ENCODE results near the gene CYP2C9. TPM values are rescaled to one million over a fixed set of nuclear protein-coding genes. Genes with fewer than 3 reads are reported as not detected.

Gene CYP2C9
- total RNA-seq, 1 experiment from 2014 or later = not detected

DNA sequence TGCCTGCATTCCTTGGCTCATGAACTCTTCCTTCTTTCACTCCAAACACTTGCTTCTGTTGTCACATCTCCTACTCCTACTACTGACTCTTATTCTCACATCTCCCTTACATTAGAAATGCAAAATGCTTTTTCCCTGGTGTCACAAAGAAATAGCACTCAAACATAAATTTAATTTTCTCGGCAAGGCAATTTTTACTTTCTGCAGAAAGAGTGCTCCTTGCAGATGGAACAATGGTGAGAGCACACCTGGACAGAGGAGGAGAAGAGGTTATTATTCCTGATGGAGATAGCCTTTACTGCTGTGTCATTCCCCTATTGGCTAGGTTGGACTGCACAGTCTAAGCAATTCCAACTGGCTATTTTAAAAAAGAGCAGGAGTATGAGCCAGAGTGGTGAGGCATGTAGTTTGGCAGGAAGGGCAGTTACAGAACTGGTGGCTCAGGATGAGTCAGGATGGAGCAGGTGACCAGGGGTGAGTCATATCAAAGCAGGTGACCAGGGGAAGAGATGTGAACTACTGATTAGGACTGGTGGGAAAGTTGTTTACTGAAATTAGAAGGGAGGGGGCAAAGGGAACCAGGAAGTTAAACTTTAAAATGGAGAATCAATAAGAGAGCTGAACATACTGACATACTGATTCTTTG is 52.9 kb downstream of the CYP2C9 start:
- H3K27me3 ChIP-seq (replicated peaks) = no peaks in the 10 kb centered on the region
- no peaks in the 10 kb centered on the region for H3K36me3 ChIP-seq
- H3K9me3 ChIP-seq (replicated peaks) = peaks cover 7% of the 10 kb centered on the region; the same call in 1 of the 2 replicates
- peaks cover 11% of the 10 kb centered on the region for H3K4me1 ChIP-seq (replicated peaks)
- DNase-seq (ENCODE audit: low read depth in 1 of 2, low spot score in 2 of 2) = no peak
- H3K27ac ChIP-seq = no peak overlapping the region
- no peak overlapping the region for H3K4me3 ChIP-seq

DNA sequence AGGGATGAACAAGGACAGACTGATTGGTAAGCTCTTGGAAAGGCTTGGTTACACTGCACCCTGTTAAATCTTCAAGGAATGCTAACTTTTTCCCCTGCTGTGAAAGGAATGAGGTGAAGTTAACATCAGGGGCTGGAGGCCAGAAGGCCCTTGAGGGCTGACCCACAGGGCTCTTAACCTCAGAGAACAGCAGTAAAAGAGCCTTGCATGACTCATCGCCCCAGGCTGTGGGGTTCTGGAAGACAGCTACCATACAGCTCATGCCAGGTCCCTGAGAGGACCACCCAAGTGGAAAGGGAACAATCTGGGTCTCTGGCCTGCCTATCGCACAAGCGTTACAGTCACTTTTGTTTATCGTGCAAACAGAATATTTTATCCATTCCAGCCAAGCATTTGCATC is 54.4 kb downstream of the CYP2C9 start:
- H3K9me3 ChIP-seq (replicated peaks) = peaks cover 7% of the 10 kb centered on the region; the same call in 1 of the 2 replicates
- peak overlapping the region; percentile 10; the same call in 1 of the 2 replicates for H3K27ac ChIP-seq
- no peaks in the 10 kb centered on the region for H3K36me3 ChIP-seq
- DNase-seq (ENCODE audit: low read depth in 1 of 2, low spot score in 2 of 2) = peak; percentile 87 to 96
- H3K4me1 ChIP-seq (replicated peaks) = peaks cover 11% of the 10 kb centered on the region
- H3K27me3 ChIP-seq (replicated peaks) = no peaks in the 10 kb centered on the region
- no peak overlapping the region for H3K4me3 ChIP-seq

DNA sequence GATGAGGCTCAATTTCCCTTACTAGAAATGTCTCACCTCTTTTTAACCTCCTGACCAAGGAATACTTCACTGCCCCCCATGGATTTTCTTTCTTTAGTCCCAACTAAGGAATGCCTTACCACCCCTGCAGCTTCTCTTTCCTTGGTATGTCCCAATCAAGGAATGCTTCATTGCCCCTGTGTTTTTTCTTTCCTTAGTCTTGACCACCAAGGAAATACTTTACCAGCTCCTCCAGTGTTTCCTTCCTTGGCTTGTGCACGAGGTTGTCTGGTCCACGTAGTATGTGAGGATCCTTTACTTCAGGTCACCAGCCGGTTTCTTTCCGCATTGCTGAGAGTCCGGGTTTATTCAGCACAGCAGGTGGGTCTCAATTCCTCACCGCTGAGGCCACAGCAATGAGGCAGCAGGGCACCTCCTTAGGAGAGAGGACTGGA is 59.3 kb downstream of the CYP2C9 start:
- Histone ChIP-seq H3K9me3 (replicated peaks) (no peaks in the 10 kb centered on the region), H3K27me3 (replicated peaks) (no peaks in the 10 kb centered on the region), H3K36me3 (no peaks in the 10 kb centered on the region), H3K27ac (no peak overlapping the region), H3K4me3 (no peak overlapping the region), H3K4me1 (replicated peaks) (peaks cover 7% of the 10 kb centered on the region)
- DNase-seq (ENCODE audit: low read depth in 1 of 2, low spot score in 2 of 2) = no peak

DNA sequence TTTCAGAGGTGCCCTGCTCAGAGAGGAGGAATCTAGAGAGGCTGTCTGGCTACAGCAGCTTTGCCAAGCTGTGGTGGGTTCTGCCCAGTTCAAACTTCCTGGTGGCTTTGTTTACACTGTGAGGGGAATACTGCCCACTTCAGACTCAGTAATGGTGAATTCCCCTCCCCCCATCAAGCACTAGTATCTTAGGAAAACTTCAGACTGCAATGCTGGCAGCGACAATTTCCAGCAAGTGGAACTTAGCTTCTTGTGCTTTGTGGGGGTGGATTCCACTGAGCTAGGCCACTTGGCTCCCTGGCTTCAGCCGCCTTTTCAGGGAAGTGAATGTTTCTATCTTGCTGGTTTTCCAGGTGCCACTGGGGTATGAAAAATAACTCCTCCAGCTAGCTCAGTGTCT is 88.0 kb downstream of the CYP2C9 start:
- DNase-seq (ENCODE audit: low read depth in 1 of 2, low spot score in 2 of 2) = no peak
- Histone ChIP-seq H3K36me3 (no peaks in the 10 kb centered on the region), H3K4me3 (no peak overlapping the region), H3K4me1 (replicated peaks) (no peaks in the 10 kb centered on the region), H3K27me3 (replicated peaks) (no peaks in the 10 kb centered on the region), H3K27ac (no peak overlapping the region), H3K9me3 (replicated peaks) (no peaks in the 10 kb centered on the region)

DNA sequence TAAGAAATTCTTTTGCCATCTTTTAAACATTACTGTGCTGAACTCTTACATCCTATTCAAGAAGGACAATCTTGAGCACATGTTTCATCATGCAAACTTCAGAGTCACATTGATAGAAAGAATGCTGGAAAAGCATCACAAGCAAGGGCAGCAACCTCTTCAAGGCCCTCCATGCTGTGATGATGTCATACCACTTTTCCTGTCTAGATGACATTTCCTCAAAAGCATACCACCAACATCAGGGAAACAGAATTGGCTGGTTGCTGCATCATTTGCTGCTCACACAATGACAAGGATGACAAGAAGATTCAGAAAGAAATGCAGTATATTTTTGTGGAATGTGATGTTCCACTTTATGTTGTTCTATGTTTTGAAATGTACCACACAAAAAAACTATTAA is 93.2 kb downstream of the CYP2C9 start:
- Histone ChIP-seq H3K27me3 (replicated peaks) (no peaks in the 10 kb centered on the region), H3K9me3 (replicated peaks) (no peaks in the 10 kb centered on the region), H3K4me1 (replicated peaks) (no peaks in the 10 kb centered on the region), H3K36me3 (no peaks in the 10 kb centered on the region), H3K4me3 (no peak overlapping the region), H3K27ac (no peak overlapping the region)
- DNase-seq (ENCODE audit: low read depth in 1 of 2, low spot score in 2 of 2) = no peak

DNA sequence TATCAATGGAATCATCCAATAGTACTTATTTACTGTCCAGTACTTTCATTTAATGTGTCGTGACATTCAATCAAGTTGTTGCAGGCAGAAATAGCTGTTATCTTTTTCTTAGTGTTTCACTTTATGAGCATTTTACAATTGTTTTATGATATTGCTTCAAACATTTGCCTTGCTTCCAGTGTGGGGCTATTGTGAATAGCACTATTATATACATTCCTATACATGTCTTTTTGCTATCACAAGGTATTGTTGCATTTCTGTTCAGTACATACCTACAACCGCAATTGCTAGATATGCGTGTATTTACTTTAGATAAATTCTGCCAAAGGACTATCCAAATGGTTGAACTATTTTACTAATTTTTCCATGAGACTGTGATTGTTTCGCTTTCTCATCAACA is 95.9 kb downstream of the CYP2C9 start:
- H3K27ac ChIP-seq = no peak overlapping the region
- no peaks in the 10 kb centered on the region for H3K27me3 ChIP-seq (replicated peaks)
- H3K4me1 ChIP-seq (replicated peaks) = no peaks in the 10 kb centered on the region
- H3K4me3 ChIP-seq = no peak overlapping the region
- H3K9me3 ChIP-seq (replicated peaks) = no peaks in the 10 kb centered on the region
- H3K36me3 ChIP-seq = no peaks in the 10 kb centered on the region
- no peak for DNase-seq (ENCODE audit: low read depth in 1 of 2, low spot score in 2 of 2)

DNA sequence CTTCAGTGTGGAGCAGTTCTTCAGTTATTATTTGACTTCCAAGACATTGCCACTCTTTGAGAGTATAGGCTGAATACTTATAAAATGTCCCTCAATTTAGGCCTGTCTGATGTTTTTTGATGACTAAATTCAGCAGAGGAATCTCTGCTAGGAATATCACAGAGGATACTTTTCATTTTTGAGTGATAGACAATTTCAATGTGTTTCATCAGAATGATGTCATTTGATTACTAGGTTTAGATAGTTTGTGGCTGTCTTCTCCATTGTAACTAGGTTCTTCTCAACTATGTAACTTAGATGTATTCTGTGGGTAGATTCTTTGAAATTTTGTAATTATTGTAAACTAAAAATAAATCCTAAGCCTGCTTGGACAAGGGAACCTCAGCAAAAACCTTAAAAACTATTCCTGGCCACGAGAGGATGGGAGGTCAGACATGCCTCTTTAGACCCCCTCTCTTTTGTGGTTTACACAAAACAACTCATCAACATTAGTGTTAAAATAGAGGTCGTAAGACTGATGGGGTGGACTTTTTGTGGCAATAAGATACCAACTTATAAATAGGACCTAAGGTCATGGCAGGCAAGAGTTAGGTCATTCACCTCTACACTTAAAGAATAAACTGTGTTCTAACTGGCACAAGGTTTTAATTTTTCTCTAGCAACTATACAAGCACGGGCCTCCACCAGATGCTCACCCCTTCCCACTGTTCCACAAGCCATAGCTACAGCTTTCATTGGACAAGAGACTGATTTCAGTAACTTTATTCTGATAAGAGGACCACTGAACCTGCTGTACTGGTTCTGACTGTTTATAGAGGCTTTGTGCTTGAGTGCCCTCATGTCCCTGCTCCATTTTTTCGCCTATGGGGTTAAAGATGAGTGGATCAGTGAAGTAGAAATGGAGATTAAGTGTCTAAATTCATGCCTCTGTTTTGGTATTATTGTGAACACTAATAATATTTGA is 97.2 kb downstream of the CYP2C9 start:
- Histone ChIP-seq H3K36me3 (no peaks in the 10 kb centered on the region), H3K4me1 (replicated peaks) (no peaks in the 10 kb centered on the region), H3K4me3 (no peak overlapping the region), H3K27ac (no peak overlapping the region), H3K9me3 (replicated peaks) (no peaks in the 10 kb centered on the region), H3K27me3 (replicated peaks) (no peaks in the 10 kb centered on the region)
- DNase-seq (ENCODE audit: low read depth in 1 of 2, low spot score in 2 of 2) = no peak

DNA sequence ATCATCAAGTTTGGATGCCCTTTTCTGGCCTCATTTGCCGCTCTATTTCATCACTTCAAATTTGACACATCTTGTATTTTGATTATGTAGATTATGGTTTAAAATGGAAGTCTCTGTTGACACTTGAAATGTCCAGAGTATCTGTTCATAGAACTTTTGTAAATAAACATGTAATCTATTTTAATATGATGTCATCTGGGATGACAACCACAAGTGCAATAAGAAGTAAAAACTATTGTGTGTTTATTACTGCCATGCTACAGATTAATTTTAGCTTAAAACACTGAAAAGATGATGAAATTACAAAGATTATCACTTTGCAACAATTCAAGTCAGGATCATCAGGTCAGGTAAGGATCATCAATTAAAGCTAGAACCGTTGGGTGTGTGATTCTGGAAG is 100.8 kb downstream of the CYP2C9 start:
- no peak overlapping the region for H3K4me3 ChIP-seq
- no peaks in the 10 kb centered on the region for H3K27me3 ChIP-seq (replicated peaks)
- H3K36me3 ChIP-seq = no peaks in the 10 kb centered on the region
- no peaks in the 10 kb centered on the region for H3K9me3 ChIP-seq (replicated peaks)
- no peak for DNase-seq (ENCODE audit: low read depth in 1 of 2, low spot score in 2 of 2)
- no peak overlapping the region for H3K27ac ChIP-seq
- no peaks in the 10 kb centered on the region for H3K4me1 ChIP-seq (replicated peaks)

Other genes starting within 250 kb of the CYP2C9 start
- not detected in 2 replicates for gene CYP2C19, start 176.0 kb upstream of the CYP2C9 start, total RNA-seq (2014; rRNA removed; shearing (Covaris generic))
- not detected in 2 replicates for gene CYP2C8, start 130.8 kb downstream of the CYP2C9 start, total RNA-seq (2014; rRNA removed; shearing (Covaris generic))

All from SJSA1 (cell line).